Cortex of kidney (tissue), 1 donor: Measurements from ENCODE around the gene PCDHGC4.

Experiments
- DNase-seq: peaks from one replicate; lab custom pipeline; 2025; lab: John Stamatoyannopoulos, UW

Gene PCDHGC4

DNA sequence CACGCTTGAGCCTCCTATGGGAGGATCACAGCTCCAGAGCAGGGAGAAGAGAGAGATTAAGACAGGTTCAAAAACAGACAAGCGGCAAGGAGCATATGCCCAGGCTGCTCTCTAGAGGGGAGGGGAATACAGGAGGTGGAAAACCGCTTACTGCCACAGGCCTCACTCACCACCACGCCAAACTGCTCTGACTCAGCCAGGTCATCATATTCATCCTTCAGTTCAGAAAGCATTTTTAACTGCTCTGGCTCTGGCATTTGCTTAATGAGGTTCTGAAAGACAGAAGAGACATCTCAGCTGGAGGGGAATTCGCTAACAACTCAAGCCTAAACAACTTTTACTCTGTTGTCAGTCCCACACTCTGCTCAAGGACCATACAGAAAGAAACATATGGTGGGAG is 44.2 kb downstream of the PCDHGC4 start:
- DNase-seq, result no peak

- DNase-seq, result no peak
These were observed 45.0 kb downstream of the PCDHGC4 start for GRCh38 chr5:141529873-141530272.

- no peak for DNase-seq
These were observed 47.9 kb downstream of the PCDHGC4 start for GRCh38 chr5:141532726-141533125.

DNA sequence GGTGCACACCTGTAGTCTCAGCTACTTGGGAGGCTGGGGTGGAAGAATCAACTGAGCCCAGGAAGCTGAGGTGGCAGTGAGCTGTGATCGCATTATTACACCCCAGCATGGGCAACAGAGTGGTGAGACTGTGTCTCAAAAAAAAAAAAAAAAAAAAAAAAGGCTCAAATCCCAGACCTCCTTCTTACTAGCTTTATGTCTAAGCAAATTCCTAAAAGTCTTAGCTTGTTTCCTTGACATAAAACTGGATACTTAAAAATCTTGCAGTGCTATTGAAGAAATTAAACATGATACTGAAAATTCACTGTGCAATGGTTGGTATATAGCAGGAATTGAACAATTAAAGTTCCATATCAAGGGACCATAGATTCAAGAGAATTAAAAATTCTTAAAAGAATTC is 49.1 kb downstream of the PCDHGC4 start:
- DNase-seq, result no peak

DNA sequence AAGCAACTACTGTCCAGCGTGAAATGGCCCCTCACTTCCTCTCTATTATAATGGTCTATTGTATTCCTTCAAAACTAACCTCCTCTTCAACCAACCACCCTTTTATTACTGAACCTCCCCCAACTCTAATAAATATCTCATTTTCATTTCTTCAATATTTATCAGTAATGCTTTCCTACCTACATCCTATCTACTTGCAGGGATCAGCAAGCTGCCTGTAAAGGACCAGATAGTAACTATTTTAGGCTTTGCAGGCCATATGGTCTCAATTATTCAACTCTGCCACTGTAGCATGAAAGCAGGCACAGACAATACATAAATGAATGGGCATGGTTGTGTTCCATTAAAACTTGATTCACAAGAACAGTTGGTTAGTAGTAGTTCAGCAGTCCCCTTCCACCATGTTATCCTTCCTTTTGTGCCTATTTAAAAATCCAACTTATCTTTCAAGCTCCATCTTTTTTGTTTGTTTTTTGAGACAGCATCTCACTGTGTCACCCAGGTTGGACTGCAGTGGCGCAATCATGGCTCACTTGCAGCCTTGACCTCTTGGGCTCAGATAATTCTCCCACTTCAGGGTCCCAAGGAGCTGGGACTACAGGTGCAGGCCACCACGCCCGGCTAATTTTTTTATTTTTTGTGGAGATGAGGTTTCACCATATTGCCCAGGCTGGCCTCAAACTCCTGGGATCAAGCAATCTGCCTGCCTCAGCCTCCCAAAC is 49.8 kb downstream of the PCDHGC4 start:
- DNase-seq, result no peak
